OCI-LY1 (cell line): ENCODE data around the gene NOXO1.

Source experiments
- EZH2 ChIP-seq: fragments of 200-600 bp; sonication (generic), shearing (Covaris generic); IDR thresholded peaks from 2 replicates; pipeline ENCODE4 v1.8.0; 2017; ENCODE audit warnings: borderline replicate concordance, mixed run types, mild to moderate bottlenecking, antibody characterized with exemption, low read length, moderate library complexity, mixed read lengths
- TF ChIP-seq, protein P1 (sequence below): fragments of 200-600 bp; sonication (generic), shearing (Covaris generic); IDR thresholded peaks from 2 replicates; pipeline ENCODE4 v1.5.1; 2017; ENCODE audit warnings: mild to moderate bottlenecking, antibody characterized with exemption, low read length, moderate library complexity, mixed read lengths

DNA sequence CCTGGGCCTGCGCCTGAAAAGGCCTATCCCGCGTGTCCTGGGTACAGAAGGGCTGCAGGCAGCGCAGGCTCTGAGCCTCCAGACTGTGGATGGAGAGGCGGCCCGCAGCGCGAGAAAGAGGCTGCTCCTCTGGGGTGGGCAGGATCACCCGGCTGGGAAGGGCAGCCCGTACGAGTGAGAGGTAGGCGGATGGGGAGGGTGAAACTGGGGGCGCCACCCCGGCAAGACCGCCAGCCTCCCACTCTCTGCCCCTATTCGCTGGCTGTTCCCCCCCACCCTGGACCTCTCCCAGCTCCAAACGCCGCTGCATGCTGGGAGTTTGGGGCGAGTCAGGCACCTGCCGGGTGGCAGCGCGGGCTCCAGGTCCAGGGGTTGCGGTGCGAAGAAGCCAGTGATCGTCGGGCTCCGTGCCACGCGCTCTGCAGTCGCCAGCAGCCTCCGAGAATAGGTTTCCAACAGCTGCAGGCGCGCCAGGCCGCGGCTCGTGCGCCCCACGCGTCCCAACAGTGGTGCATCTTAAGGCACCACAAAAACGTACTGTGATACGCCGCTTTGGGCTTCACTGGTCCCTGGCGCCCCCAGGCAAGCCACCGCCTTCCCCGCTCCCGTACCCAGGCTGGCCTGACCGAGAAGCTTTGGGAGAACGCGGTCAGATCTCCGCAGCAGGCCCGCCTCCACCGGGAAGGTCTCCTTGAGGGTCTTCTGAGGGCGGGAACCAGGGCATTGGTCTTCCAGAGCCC, 1.1 kb downstream of the NOXO1 start:
- TF ChIP-seq, protein P1, sequence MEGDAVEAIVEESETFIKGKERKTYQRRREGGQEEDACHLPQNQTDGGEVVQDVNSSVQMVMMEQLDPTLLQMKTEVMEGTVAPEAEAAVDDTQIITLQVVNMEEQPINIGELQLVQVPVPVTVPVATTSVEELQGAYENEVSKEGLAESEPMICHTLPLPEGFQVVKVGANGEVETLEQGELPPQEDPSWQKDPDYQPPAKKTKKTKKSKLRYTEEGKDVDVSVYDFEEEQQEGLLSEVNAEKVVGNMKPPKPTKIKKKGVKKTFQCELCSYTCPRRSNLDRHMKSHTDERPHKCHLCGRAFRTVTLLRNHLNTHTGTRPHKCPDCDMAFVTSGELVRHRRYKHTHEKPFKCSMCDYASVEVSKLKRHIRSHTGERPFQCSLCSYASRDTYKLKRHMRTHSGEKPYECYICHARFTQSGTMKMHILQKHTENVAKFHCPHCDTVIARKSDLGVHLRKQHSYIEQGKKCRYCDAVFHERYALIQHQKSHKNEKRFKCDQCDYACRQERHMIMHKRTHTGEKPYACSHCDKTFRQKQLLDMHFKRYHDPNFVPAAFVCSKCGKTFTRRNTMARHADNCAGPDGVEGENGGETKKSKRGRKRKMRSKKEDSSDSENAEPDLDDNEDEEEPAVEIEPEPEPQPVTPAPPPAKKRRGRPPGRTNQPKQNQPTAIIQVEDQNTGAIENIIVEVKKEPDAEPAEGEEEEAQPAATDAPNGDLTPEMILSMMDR: no peak
- no peak for TF ChIP-seq EZH2
